Activated CD4-positive, alpha-beta T cell treated with anti-CD3 and anti-CD28 coated beads, Interleukin-2, amount 50 U/mL, for 48 hours (primary cell): ENCODE results near the gene RAB17.
"Not testable (repeated sequence)": the region's sequence is repeated elsewhere in the genome, so short reads cannot be mapped to it uniquely, and the experiment has no call there.

Experiments
- DNase-seq, 2 experiments: peaks; one replicate each; pipeline ENCODE4 v3.0.0-alpha.2; 2020

Gene RAB17

DNA sequence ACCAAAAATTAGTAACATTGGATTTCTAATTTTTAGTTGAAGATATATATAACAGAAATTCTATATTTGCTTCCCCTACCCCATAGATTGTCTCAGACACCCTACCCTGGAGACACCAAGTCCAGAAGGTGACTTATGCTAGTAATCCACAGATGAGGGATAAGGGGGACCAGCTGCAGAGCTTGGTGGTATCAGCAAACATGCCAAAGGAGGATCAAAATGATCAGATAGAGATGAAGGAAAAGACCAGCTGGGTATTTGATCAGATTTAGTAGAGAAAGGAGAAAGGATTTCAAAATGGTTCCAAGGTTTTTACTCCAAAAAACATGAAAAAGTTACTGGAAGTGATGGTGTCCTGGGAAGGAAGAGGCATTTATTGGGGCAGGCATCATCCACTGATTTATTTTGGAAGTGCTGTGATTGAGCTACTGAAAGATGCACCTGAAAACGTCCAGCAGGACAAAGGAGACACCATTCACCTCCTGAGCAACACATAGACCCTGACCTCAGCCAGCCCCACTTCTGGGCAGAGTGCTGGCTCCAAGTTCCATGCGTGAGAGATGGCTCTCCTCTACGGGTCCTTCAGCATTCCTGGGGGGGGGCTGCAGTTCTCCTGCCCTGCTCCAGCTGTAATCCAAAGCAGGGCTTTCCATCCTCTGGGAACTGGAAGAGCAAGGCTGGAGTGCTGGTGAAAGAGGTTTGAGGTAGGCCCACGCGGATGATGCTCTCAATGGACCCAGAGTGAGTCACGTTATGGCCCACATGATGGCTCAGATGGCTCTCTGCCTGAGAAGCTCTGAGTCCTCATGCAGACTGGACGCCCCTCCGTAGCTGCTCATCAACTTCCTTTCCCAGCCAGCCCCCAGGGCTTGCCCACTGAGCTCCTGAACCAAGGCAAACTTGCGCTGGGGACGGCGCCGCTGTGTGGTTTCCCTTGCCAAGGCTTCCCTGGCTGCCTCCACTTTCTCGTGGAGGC, 33.2 kb upstream of the RAB17 start:
- DNase-seq = no peak

DNA sequence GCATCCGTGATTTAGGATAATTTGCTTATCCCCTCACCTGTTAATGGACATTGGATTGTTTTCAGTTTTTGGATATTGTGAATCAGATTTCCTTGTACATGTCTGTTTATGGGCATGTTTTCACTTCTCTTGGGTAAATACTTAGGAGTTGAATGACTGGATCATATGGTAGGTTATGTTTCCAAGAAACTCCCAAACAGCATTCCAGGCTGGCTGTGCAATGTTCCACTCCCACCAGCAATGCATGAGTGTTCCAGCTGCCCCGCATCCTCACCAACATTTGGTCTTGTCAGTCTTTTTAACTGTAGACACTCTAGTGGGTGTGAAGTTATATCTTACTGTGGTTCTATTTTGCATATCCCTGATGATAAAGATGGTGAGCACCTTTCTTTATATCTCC, 27.9 kb upstream of the RAB17 start:
- DNase-seq = no peak

DNA sequence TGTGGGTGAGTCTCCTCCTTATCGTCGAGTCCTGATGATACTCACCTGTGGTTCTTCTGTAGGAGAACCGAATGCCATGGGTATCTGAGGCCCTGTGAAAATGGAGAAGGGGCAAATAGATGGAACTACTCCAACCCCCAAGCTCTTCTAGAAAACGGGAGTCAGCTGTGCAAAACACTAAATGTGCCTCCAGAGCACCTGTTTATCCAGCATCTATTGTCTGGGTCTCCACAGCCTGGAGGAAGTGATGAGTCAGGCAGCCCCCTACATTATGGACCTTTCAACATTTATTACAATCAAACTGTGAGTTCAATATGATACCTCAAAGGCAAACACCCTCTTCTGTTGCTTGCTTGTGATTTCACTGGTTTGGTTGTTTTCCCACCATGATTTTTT, 27.1 kb upstream of the RAB17 start:
- DNase-seq = no peak

DNA sequence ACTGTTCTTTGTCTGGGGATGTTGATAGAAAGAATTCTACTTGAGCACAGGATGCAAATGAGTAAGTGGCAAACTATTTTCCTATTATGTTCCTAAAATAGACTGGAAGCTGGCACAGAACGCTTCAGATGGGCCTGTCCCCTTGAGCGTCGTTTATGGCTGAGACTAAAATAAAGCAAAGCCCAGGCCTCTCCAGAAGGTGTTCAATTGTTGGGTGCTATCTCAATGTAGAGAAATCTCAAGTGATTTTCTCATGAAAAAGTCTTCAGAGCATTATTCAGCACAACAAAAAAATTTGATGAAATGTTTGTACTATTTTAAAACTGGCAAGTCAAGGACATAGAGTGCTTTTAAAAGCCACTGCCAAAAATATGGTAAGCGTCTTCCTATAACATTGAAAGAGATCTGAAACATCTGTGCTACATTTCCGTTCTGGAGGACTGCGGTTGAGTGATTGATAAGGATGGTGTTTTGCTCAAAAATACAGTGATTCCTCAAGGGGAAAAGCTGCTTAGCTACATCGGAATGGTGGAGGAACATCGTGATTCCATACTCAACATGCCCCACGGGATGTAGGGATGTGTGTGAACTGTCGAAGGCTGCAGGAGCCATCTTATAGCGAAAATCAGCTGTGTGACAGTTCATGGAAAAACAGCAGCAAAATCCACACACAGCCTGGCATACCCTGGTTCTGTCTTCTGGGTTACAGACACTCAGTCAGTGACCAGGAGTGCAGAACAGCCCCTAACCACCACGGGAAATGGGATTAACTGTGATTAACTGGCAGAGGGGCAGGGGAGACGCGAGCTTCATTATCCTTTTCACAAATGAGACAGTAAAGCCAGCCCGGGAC, 26.4 kb upstream of the RAB17 start:
- DNase-seq = no peak

DNA sequence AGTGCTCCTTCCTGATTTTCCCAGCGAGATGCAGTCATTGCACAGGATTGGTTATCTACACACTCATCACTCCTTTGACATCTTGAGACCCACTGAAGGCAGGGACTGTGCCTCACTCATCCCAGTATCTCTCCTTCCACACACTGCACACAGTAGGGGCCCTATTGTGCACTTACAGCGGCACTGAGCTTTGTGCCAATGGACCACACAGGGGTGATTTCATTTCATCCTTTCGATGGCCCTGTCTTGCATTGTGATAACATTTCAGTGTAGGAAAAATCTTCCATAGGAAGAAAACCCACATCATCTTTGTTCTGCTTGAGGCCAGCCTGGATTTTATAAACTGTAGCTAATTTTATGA, 25.8 kb upstream of the RAB17 start:
- DNase-seq = no peak

DNA sequence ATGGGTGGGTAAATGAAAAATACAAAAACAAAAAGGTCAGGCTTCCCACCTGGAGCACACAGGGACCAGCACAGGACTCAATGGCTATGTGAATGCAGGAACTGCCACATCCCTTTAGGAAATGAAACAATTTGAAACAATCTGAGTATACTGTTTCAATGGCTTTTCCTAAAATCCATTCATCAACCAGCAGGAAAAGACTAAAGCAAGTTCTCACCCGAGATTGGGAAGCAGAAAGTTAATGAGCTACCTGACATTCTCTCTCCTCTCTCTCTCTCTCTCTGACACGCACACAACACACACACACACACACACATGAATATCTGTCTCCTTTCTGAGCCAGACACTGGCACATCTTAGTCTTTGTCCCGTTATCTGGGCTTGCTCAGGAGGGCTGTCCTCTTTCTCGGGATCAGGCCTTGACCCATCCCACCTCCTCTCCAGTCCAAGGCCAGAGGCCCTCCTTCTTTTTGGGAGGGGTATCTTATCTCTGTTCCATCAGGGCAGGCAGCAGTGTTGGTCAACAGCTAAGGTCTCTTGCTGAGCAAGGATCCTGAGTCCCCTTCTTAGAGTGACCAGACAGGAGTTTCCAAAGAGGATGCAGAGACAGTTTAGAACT, 25.2 kb upstream of the RAB17 start:
- DNase-seq = no peak

DNA sequence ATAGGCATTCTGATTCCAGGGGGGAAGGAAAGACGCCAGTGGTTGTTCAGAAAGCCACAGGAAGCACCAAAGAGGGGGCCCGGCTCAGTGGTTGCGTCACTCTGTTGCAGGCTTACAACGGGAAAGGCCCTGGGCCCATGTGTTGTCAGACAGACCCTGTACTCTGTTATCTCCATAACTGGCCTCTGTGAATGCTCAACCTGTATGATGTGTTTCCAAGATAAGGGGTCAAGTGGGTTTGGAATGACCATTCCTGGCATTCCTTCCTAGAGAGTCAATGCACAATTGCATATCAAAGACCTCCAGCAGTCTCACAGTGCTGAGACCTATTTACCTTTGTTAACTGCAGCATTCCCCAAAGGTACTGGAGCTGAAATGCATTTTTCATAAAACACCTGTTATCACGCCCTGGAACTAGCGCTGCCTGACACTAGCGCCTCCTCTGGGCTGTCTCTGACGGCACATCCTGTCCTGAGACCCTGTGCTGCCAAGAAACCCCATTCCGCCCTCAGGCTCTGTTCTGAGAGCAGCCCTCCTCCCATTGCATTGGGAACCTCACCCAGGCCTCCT, 23.7 kb upstream of the RAB17 start:
- DNase-seq = no peak

DNA sequence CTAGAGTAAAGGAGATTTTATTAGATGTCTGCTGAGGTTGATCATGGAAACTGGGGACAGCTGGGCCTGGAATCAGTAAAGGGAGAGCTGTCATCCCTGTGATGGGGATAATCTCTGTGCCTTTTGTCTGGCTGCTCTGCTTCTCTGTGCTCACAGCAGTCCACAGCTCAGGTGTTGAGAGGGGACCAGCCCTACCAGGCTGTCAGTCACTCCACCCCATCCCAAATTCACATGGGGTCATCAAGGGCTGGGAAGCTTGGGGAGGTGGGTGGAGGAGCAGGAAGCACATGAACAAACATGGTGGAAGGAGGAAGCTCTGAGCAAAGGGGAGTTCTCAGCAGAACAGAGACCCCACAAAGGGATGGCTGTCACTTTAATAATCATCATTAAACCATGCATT, 23.1 kb upstream of the RAB17 start:
- DNase-seq = no peak

DNA sequence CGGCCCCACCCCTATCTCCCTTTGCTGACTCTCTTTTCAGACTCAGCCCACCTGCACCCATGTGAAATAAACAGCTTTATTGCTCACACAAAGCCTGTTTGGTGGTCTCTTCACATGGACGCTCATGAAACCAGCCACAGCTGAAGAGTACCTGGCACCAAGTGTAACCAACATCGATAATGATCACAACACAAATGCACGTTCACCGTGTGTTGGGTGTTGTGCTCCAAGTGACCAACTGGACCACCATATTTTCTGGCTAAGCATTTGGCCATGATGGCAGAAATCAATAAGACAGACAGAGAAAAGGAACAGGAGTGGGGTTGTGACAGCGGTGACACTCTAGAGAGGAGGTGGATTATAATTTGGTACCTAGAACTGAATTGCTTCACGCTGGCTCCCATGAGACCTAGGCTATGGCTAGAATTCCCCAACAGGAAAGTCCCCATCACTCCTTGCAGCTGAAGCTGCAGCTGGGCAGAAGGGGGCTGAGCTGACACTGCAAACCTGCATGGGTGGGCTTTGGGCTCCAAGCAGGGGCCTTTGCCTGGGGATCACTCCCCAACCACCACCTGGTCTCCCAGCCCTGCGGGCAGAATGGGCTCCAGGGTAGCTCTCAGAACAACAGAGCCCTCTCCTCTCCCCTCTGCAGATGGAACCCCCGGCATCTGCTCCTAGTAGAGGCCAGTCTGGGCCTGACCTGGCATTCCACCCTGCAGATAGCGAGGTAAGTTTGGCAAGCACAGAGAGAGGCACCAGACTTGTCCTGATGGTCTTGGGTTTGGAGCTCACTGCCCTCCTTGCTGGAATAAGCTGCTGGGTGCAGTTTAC, 22.2 kb upstream of the RAB17 start:
- DNase-seq = no peak

DNA sequence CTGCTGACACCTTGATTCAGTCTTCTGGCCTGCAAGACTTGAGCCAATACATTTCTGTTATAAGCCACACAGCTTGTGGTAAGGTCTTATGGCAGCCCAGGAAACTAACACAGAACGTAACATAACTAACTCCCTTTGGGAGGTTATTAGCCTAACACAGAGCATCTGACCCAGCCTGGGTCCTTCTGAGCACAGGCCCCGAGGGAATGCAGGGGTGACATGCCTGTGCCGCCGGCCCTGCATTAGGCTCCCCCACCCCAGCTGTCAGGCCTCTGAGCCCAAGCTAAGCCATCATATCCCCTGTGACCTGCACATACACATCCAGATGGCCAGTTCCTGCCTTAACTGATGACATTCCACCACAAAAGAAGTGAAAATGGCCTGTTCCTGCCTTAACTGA, 16.0 kb upstream of the RAB17 start:
- not testable (repeated sequence) for DNase-seq

DNA sequence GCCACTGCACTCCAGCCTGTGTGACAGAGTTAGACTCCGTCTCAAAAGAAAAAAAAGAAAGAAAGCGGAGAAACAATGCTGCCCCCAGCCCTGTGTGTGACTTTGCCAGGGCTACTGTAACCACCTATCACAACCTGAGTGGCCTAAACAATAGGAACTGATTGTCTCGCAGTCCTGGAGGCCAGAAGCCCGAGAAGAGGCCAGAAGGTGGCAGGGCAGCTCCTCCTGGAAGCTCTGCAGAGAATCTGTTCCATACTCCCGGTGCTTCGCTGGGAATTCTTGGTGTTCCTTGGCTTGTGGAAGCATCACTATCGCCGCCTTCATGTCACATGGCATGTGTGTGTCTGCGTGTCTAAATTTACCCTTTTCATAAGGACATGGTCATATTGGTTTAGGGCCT, 14.4 kb upstream of the RAB17 start:
- DNase-seq = no peak

DNA sequence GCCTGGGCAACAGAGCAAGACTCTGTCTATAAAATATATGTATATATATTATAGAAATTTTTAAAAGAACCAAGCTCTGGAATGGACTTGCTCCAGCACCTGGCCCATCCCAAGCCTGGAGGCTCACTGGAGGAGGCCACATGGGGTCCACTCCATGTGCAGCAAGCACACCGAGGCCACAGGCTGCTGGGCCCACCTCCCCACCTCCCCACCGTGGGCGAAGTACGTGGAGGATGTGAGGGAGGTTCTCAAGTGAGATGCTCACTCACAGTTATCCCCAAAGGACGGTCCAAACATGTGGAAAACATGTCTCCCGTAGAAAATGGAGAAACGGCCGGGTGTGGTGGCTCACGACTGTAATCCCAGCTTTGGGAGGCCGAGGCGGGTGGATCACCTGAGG, 13.9 kb upstream of the RAB17 start:
- DNase-seq = no peak

DNA sequence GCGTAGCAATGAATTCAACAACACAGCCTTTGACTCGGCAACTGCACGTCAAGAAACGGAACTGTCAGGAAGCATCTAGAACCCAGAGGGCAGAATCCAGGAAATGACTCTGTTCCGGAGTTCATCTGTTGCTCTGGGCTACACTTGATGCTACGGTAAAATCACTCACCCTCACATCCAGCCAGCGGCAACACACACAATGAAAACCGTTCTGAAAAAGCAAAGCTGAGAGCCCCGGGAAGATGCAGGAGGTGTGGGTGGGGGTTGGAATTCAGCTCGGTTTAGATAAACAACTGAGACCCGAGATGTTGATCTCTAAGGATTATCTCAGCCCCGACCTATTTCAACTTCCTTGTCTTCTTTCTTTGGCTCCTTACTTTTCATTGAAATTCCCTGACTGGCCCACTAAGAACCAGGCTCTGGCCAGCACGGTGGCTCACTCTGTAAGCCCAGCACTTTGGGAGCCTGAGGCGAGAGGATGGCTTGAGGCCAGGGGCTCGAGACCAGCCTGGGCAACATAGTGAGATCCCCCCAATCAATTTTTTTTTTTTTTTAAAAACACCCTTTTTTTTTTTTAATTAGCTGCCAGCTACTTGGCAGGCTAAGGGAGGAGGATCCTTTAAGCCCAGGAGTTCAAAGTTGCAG, 13.3 kb upstream of the RAB17 start:
- peak; percentile 26 to 43 for DNase-seq

DNA sequence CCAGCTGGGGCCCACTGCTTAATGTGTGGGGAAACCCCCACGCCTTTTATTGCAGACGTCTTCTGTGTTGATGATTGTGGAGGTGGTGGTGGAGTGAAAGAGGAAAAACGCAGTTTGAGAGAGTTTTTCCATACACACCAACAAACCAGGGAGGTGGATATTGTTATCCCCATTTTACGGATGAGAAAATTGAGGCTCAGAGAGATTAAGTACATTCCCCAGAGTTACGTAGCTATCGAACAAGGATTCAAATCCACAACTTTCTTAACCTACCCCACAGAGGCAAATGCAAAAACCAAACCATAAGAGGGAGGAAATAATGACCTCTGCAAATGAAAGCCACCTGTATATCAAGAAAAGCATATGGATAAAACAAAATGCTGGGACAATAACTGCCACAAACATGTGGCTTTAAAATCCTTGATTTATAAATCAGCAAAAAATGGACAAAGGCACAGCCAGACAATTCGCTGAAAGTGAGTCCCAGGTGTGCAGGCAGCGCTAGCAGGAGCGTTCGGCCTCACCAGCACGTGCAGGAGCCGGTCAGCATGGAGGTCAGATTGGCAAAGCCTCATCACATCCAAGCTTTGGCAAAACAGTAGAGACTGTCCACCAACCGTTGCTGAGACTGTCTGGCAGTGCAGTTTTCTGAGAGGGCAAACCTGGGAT, 12.6 kb upstream of the RAB17 start:
- no peak for DNase-seq

DNA sequence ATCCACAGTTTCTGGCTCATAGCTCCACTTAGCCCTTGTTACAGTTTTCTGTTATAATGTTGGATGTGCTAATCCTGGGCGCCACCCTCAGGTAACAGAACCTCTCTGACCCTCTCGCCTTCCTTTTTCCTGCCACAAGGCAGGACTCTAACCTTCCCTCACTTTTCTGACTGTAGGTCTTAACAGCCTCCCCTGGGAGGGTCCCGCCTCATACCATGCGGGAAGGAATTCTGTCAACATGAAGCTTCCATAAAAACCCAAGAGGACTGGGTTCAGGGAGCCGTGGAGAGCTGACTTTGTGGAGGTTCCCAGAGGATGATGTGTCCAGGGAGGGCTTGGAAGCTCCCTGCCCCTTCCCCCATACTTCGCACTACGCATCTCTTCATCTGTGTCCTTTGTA, 11.9 kb upstream of the RAB17 start:
- no peak for DNase-seq

DNA sequence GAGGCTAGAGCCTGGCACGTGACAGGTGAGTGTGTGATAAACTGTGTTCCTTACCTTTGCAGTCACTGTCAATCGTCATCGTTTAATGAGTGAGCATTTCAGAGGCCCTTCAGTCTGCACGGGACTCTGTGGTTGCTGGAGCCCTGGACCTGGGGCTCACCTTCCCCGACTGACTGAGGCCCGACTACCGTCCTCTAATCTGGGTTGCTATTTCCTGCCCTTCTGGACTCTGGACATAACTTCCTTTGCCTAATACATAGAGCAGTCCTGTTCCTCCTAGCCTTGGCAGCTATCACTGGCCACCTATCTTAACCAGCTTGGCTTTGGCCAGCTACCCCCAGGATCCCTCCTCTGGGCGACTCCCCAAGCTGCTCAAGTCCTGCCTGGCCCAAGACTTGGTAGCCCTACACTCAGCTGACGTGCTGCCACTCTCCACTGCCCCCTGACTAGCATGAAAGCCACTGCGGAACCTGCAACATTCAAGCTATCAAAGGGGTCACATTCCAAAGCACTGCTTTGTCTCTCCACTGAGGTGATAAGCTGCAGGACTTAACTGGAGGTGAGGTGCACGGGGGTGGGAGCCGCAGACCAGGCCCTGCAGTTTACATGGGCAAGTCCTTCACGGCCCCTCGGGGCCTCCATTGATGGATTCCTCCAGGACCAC, 11.1 kb upstream of the RAB17 start:
- no peak for DNase-seq

DNA sequence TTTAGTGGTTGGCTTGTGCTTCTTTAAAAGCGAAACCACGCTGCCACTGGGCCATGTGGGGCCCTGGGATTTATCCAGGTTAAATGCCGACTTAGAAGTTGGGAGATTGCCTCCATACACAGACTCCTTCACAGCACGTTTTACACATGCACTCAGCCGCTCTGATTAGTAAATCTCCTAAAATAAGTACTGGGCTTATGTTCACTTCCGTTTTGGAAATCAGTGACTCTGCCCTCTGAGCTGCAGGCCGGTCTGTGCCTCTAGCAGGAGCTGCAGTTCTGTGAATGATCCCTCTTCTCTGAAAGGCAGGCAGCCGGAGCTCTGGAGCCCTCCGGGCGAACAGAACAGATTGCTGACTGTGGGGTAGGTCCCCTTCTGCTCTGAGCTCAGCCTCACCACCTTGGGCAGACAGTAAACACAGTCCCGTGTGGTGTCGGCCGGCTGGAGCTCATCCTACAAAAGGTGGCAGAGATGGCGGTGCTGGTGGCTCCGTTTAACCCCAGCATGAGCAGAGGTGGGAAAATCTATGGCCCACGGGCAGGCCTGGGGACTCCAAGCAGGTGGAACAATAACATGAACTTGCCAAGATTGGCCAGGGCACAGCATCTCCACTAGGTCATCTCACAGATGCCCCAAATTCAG, 9.8 kb upstream of the RAB17 start:
- no peak for DNase-seq

DNA sequence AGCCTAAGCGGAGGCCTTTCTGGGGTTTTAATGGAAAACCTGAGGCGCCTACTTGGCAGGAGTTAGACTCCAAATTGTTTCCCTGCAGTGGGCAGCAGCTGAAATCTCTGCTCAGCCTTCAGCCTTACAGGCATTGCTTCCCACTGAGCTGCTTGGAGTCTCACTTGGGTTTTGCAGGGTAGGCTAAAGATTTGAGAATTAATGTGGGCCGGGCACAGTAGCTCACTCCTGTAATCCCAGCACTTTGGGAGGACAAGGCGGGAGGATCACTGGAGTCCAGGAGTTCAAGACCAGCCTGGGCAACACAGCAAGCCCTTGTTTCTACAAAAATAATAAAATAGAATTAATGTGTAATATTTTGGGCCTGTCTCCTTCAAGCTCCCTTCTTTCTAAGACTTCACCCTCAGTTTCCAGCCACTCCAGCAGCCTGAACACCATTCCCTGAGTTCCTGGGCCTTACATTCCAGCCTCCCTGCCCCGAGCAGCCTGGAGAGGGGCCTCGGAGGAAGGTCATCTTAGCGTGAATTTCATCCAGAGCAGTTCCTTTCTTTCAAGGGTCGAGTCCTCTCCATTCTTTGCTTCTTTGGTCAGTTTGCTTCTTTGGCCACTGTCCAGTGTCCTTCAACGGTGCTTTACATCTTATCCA, 9.1 kb upstream of the RAB17 start:
- DNase-seq = no peak

DNA sequence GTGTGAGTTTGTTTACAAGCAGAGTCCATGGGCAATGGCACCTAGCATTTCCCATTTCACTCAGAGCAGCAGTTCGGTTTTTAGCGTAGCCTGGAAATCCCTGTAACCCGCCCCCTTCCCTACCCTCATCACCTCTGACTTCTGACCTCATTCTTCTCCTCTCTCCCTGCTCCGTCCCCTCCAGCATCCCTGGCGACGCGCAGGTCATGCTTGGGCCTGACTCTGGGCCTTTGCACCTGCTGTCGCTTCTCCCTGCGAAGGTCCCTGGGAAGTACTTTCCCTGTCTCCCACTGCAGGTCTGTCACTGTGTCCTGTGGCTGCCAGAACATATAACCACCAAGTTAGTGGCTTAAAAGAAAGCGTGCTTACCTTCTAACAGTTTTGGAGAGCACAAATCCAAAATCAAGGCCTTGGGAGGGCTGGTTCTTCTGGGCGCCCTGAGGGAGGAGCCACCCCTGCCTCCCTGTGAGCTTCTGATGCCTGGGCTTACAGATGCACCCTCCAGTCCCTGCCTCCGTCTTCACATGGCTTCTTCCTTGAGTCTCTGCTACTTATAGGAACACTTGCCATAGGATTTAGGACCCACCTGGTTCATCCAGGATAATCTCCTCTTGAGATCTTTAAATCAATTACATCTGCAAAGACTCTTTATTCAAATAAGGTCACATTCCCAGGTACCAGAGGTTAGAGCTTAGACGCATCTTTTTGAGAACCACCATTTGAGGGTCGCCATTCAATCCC, 8.1 kb upstream of the RAB17 start:
- DNase-seq = no peak
